Stimulated activated CD8-positive, alpha-beta memory T cell treated with anti-CD3 and anti-CD28 coated beads, Interleukin-7, amount 100 ng/mL, for 1 hour (primary cell): ENCODE data around the gene GPD1L.
A peak's percentile ranks its signal among the peaks of the same experiment; 100 is the strongest.
"Not testable (repeated sequence)": the region's sequence is repeated elsewhere in the genome, so short reads cannot be mapped to it uniquely, and the experiment has no call there.

Experiments
- DNase-seq, 2 donors: peaks; one replicate each; pipeline ENCODE4 v3.0.0-alpha.2; 2020; ENCODE audit warnings: low read depth in 2 of 2

GPD1L gene

DNA sequence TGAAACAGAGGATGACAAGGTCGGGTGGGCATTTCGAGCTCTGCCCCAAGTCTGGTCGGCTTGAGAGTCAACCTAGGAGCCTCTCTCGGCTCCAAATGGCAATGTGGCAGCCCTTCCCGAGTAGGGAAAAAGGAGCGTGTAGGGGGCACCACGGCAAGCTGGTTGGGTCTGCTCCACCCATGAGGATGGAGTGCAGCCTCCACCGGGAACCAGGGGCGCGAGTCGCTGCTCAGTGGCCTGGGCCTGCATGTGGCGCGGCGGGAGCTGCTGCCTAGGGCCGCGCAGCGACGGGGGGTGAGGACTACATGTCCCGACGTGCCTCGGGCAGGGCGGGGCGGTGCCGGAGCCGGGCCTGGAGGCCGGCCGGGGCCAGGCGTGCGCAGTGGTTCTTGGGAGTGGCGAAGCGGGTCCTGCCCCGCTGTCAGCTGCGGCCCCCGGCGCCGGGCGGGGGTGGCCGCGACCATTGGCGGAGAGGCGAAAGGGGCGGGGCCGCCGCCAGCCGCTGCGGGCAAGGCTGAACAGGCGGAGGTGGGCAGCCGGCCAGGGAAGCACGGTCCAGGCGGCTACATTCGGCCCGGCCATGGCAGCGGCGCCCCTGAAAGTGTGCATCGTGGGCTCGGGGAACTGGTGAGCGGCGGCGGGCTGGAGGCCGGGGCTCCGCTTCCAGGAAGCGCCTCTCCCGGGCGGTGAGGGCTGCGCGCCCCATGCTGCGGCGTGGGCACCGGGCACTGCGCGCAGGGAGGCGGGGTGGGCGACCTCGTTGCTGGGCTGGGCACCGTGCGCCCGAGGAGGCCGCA lies at the start of gene GPD1L:
Gene GPD1L (plus strand): TSS at position 489 of the 797 bp plus-strand sequence. CDS start 92 bp downstream, at position 581.
- DNase-seq = peak; percentile 80 to 84

- not testable (repeated sequence) for DNase-seq
These were observed 48.0 kb upstream of the GPD1L start for GRCh38 chr3:32058465-32058864.

DNA sequence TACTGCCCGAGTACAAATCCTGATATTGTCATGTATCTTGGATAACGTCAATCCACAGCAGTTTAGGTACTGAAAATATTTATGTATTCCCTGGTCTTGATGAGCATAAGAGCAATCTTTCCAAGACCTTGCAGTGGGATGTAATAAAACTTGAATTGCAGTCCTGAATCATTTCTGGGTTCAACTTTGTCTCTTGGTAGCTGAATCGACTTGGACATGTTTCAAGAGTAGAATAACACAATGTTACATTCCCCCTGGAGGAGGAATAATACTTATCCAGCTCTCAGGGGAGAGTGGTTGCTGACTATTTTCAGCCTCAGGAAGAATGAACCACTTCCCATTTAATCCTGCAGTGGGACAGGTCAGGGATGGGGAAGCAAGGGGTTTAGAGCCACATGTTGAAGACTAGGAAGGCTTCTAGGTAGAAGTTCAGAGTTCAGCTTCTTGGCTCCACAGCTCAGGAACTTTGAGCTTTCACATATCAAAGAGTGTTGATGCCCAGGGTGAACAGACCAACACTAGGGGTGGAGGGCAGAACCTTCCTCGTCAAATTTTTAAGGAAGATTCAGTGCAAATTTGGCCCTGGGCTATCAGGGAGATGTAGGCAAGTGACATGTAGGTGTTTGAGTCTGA lies 43.4 kb upstream of the GPD1L start:
- no peak for DNase-seq

GRCh38 chr3:32066686-32067085 lies 39.7 kb upstream of the GPD1L start:
- no peak for DNase-seq

DNA sequence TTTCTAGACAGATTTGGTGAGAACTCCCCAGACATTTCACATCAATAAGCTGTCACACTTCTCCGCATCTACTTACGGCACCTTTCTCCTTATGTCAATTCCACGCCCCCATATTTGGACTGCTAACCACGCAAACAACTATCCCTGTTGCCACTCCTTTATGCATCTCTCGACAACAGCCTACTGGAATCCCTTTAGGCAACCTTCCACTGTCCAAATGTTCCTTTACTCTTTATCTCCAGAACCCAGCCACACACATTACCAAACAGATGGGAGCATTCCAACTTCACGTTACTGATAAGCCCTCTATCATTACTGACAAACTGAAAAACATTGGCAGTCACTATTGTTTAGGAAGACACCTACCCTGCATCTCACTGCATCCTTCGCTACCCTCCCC lies 32.2 kb upstream of the GPD1L start:
- not testable (repeated sequence) for DNase-seq

- no peak for DNase-seq
These were observed 29.9 kb upstream of the GPD1L start for GRCh38 chr3:32076566-32076965.

DNA sequence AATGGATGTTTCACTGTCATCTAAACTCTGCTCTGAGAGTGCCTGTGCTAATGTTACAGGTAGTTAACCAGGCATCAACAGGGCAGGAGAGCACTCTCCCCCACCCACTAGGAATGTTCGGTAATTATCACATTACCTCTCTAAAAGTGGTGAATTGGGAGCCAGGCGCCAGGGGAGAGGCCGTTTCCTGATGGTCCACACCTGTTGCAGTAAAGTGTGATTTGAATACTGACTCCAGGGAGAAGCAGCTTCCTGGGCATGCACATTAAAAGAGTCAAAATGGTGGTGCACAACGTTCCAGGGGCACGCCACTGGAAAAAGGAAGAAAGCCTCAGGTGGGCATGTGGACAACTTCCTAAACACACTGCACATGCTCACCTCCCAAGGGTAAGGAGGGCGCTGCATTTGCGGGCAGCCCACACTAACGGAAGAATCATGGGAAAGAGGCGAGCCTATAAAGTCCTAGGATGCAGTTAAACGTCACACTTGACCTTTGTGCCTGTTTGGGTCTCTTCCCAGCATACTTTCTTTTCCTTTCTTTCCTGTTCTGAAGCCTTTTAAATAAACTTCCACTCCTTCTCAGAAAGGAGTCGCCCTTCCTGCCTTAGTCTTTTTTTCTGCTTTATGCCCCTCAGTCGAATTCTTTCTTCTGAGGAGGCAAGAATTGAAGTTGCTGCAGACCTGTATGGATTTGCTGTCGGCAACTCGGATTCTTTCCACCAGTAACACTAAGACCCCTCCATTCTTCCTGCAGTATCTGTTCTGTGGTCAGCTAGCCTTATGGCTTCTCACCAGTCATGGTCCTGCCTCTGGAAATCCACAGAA lies 28.9 kb upstream of the GPD1L start:
- no peak for DNase-seq

GRCh38 chr3:32078085-32078634 lies 28.3 kb upstream of the GPD1L start:
- no peak for DNase-seq

GRCh38 chr3:32078864-32079263 lies 27.6 kb upstream of the GPD1L start:
- no peak for DNase-seq

DNA sequence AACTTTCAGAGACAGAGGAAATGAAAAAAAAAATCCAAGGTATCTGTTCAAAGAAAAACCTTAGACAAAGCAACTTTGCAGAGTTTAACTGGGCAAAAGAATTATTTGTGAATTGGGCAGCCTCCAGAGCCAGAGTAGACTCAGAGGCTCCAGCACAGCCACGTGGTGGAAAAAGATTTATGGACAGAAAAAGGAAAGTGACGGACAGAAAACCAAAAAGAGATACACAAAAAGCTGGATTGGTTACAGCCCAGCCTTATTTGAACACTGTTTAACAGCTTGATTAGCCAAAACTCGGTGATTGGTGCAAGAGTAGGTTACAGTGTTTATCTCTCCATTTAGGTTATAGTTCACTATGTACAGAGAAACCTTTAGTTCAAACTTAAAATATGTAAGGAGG lies 23.7 kb upstream of the GPD1L start:
- DNase-seq = no peak

DNA sequence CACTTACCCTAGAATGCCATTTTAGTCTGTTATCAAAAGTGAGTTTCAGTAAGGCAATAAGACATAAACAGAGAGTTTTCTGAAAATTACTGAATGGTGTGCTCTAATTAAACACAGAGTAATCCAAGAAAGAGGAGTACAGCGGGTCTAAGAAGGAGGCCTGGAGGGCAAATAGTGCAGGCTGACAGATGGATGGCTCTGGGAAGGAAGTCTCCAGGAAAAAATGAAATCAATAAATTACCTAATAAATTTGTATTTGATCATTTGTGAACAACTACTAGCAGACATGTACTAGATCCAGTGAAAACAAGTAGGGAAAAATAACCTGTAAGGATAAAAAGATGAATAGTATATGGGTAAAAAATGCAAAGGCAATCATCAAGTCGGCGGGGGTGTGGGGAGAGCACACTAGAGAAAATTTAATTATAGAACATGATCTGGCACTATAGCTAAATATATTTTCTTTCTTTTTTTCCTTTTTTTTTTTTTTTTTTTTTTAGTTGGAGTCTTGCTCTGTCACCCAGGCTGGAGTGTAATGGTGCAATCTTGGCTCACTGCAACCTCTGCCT lies 22.6 kb upstream of the GPD1L start:
- DNase-seq = no peak

DNA sequence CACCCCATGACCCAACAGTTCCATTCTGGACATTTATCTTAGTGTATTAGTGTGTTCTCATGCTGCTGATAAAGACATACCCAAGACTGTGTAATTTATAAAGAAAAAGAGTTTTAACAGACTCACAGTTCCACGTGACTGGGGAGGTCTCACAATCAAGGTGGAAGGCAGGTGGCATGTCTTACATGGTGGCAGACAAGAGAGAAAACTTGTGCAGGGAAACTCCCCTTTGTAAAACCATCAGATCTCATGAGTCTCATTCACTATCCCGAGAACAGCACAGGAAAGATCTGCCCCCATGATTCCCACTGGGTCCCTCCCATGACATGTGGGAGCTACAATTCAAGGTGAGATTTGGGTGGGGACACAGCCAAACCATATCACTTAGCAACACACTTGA lies 21.6 kb upstream of the GPD1L start:
- DNase-seq = no peak

GRCh38 chr3:32086464-32086863 lies 20.0 kb upstream of the GPD1L start:
- no peak for DNase-seq

DNA sequence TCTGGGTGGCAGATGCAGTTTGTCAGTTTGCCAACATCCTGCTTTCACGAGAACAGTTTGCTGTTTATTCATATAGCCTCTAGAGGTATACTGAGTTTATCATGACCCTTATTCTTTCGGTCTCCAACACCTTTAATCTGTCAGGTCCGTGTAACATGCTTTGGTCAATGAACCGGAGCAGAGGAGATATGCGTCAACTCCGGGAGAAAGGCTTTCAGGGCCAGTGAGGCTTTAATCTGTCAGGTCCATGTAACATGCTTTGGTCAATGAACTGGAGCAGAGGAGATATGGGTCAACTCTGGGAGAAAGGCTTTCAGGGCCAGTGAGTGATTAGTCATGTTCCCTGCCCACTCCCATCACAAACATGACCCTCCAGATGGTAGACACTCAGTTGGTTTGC lies 16.9 kb upstream of the GPD1L start:
- no peak for DNase-seq

DNA sequence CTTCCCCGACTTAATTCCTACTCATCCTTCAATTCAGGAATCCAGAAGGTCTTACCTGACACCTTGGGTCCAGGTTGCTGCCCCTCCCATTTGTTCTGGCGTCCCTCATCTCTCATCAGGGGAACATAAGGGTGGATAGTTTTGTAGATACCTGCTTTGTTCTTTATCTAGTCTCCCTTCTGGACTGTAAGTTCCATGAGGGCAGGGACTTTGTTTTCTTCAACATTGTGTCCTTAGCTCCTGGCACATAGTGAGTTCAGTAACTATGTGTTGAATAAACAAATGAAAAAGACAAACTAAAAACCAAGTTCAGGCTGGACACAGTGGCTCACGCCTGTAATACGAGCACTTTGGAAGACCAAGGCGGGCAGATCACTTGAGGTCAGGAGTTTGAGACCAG lies 13.2 kb upstream of the GPD1L start:
- DNase-seq = no peak

DNA sequence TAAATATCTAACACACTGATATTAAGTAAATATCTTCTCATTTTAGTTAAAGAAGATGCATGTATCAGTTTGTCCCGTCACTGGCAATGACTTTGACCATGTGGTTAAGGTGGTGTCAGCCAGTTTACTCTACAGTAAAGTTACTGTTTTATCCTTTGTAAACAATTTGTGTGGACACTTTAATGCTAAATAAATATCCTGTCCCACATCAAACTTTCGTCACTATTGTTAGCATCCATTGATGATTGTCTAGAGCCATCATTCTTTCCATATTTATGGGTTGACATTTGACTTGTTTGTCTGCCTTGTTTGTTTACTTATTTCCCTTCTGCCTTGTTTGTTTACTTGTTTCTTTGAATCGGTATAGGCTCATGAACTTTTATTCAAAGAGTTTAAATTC lies 11.0 kb upstream of the GPD1L start:
- no peak for DNase-seq

DNA sequence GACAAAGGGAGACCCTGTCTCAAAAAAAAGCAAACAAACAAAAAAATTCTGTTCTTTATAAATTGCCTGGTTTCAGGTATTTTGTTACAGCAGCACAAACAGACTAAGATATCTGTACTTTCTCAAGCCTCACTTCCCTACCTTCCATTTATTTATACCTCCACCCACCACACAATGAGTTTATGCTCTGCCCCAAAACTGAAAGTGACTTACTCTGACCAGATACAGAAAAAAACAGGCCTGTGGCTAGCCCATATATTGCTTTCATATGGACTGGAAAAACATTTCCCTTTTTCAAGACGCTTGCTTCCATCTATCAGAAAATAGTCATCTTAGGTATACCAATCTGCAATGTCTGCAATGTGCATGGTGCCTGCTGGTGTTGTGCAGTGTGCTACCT lies 8.7 kb upstream of the GPD1L start:
- DNase-seq = no peak

DNA sequence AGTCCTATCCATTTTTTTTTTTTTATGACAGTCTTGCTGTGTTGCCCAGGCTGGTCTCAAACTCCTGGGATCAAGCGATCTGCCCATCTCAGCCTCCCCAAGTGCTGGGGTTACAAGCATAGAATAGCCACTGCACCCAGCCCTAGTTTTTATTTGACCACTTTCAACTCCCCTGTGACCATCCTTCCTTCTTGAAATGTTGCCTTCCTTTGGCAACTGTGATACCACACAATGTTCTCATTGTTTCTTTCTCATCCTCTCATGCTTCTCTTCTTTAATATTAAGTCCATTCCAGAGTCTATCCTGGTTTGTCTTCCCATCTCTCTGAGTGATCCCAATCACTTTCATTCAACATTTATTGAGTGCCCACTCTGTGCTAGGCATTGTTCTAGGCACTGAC lies 7.9 kb upstream of the GPD1L start:
- no peak for DNase-seq

DNA sequence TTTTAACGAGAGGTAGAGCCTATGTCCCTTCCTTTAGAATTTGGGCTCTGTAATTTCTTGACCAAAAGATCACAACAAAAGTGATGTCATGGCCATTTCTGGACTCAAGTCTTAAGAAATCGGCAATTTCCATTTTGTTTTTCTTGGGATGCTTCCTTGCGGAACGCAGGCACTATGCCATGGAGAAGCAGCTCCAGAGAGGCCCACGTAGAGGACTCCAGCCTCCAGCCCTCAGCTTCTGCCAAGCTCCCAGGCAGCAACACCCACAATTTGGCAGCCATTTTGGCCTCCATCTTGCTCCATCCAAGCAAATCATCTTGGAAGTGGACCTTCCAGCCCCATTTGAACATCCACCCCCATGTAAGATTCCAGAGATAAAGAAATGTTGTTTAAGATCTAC lies 6.0 kb upstream of the GPD1L start:
- no peak for DNase-seq

GRCh38 chr3:32102289-32102688 lies 4.1 kb upstream of the GPD1L start:
- DNase-seq = no peak

DNA sequence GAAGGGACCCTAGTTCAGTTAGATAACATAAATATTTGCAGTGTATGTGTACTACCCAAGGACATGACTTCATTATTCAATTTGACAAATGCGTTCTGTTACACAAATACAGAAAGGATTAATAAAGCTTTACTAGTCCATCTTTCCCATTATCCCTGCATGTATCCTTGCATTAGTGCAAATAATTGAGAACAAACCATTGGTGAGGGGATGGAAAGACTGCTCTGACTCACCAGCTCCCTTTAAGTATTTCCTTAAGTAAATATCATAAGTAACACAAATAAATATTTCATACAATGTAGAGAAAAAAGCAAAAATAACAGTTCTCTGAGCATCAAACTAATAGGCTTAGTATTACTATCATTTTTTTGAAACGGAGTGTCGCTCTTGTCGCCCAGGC lies 1.9 kb upstream of the GPD1L start:
- no peak for DNase-seq
